Loucy (cell line): ENCODE measurements around the gene SOX1.

Experiments used
- CTCF ChIP-seq: fragments of 200-600 bp; sonication (generic); conservative IDR thresholded peaks from 2 replicates; pipeline ENCODE4 v1.5.1; 2014; ENCODE audit warnings: mild to moderate bottlenecking, antibody characterized with exemption, low read length
- EZH2phosphoT487 ChIP-seq: fragments of 200-600 bp; IDR thresholded peaks from 2 replicates; pipeline ENCODE4 v1.6.1; 2018; ENCODE audit warnings: antibody characterized with exemption, mild to moderate bottlenecking, moderate library complexity, borderline replicate concordance

GRCh38 chr13:112032186-112032993 is 34.6 kb upstream of the SOX1 start:
- TF ChIP-seq CTCF (no peak), EZH2phosphoT487 (no peak)
